ENCODE measurements around the gene CLDN6. TPM values are rescaled to one million over a fixed set of nuclear protein-coding genes. Genes with fewer than 3 reads are reported as not detected.
A peak's percentile ranks its signal among the peaks of the same experiment; 100 is the strongest.

Gene CLDN6
- total and polyA plus RNA-seq, 9 donors, result 0.09 to 4.6 (median 0.34) TPM; not detected in 1

- no peak for DNase-seq
- WGBS (ENCODE audit: insufficient coverage), result 3% methylated on average over 32 of the region's 43 CpGs
- no peak overlapping the region for H3K27ac ChIP-seq (ENCODE audit: low read length)
- H3K9me3 ChIP-seq (replicated peaks; ENCODE audit: control insufficient read depth, low read depth, low read length), result no peaks in the 10 kb centered on the region
- H3K36me3 ChIP-seq (ENCODE audit: control insufficient read depth, insufficient read depth, low read length), result peaks cover 12% of the 10 kb centered on the region
- peaks cover 30% of the 10 kb centered on the region for H3K4me1 ChIP-seq (ENCODE audit: control insufficient read depth, insufficient read depth, low read length)
- H3K27me3 ChIP-seq (ENCODE audit: control insufficient read depth, insufficient read depth, low read length), result peaks cover 2% of the 10 kb centered on the region
- H3K4me3 ChIP-seq (ENCODE audit: low read length), result peak overlapping the region; percentile 74
Measured at GRCh38 chr16:2979669-2980226, 38.2 kb downstream of the CLDN6 start.

DNA sequence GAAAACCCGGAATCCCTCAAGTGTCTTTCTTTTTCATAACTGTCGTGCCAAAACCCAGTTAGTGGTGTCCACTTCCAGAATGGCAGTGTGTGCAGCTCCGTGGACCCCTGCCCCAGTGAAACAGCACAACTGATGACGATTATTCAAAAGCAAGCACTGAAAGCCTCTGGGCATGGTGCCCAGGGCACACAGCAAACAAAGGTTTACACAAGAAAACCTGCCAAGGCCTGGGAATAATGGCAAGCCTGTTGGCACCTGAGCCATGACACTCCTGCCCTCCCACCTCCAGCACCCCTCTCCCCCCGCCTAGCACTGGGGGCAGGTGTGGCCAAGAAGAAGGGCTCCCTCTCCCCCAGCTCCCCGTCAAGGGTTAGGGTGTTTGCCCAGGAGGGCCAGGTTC is 40.5 kb downstream of the CLDN6 start:
- H3K4me1 ChIP-seq (ENCODE audit: control insufficient read depth, insufficient read depth, low read length), result peaks cover 31% of the 10 kb centered on the region
- no peak overlapping the region for H3K4me3 ChIP-seq (ENCODE audit: low read length)
- no peaks in the 10 kb centered on the region for H3K9me3 ChIP-seq (replicated peaks; ENCODE audit: control insufficient read depth, low read depth, low read length)
- WGBS (ENCODE audit: insufficient coverage), result 88% methylated on average over 4 of the region's 6 CpGs
- no peak overlapping the region for H3K27ac ChIP-seq (ENCODE audit: low read length)
- peaks cover 23% of the 10 kb centered on the region for H3K36me3 ChIP-seq (ENCODE audit: control insufficient read depth, insufficient read depth, low read length)
- no peaks in the 10 kb centered on the region for H3K27me3 ChIP-seq (ENCODE audit: control insufficient read depth, insufficient read depth, low read length)
- no peak for DNase-seq

DNA sequence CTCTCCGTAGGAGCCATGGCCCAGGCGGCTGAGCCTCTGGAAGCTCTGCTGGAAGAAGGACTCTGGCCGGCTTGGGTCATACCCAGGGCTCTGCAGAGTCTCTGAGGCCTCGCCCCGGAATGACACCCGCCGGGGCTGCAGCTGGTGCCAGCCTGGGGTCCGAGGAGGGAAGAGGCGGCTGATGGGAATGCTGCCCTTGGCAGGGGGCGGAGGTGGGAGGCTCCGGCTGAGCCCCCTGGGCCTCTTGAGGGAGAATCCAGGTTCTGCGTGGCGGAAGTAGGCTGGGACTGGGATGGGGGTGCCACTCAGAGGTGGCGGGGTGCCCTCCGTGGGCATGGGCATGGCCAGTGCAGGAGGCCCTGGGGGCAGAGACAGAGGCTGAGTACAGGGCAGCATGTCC is 41.3 kb downstream of the CLDN6 start:
- Histone ChIP-seq H3K4me1 (ENCODE audit: control insufficient read depth, insufficient read depth, low read length) (peaks cover 38% of the 10 kb centered on the region), H3K36me3 (ENCODE audit: control insufficient read depth, insufficient read depth, low read length) (peaks cover 24% of the 10 kb centered on the region), H3K27ac (ENCODE audit: low read length) (no peak overlapping the region), H3K9me3 (replicated peaks; ENCODE audit: control insufficient read depth, low read depth, low read length) (no peaks in the 10 kb centered on the region), H3K27me3 (ENCODE audit: control insufficient read depth, insufficient read depth, low read length) (no peaks in the 10 kb centered on the region), H3K4me3 (ENCODE audit: low read length) (no peak overlapping the region)
- DNase-seq, result no peak
- 92% methylated on average over 13 of the region's 15 CpGs for WGBS (ENCODE audit: insufficient coverage)

- Histone ChIP-seq H3K4me1 (ENCODE audit: control insufficient read depth, insufficient read depth, low read length) (peaks cover 36% of the 10 kb centered on the region), H3K27me3 (ENCODE audit: control insufficient read depth, insufficient read depth, low read length) (no peaks in the 10 kb centered on the region), H3K4me3 (ENCODE audit: low read length) (no peak overlapping the region), H3K9me3 (replicated peaks; ENCODE audit: control insufficient read depth, low read depth, low read length) (no peaks in the 10 kb centered on the region), H3K27ac (ENCODE audit: low read length) (no peak overlapping the region), H3K36me3 (ENCODE audit: control insufficient read depth, insufficient read depth, low read length) (peaks cover 29% of the 10 kb centered on the region)
- 84% methylated on average over 7 of the region's 7 CpGs for WGBS (ENCODE audit: insufficient coverage)
- no peak for DNase-seq
Measured at GRCh38 chr16:2976201-2976600, 41.8 kb downstream of the CLDN6 start.

GRCh38 chr16:2975161-2975795 is 42.7 kb downstream of the CLDN6 start:
- Histone ChIP-seq H3K27me3 (ENCODE audit: control insufficient read depth, insufficient read depth, low read length) (peaks cover 3% of the 10 kb centered on the region), H3K36me3 (ENCODE audit: control insufficient read depth, insufficient read depth, low read length) (peaks cover 29% of the 10 kb centered on the region), H3K27ac (ENCODE audit: low read length) (no peak overlapping the region), H3K9me3 (replicated peaks; ENCODE audit: control insufficient read depth, low read depth, low read length) (no peaks in the 10 kb centered on the region), H3K4me1 (ENCODE audit: control insufficient read depth, insufficient read depth, low read length) (peaks cover 33% of the 10 kb centered on the region), H3K4me3 (ENCODE audit: low read length) (no peak overlapping the region)
- WGBS (ENCODE audit: insufficient coverage), result 90% methylated on average over 28 of the region's 28 CpGs
- no peak for DNase-seq

DNA sequence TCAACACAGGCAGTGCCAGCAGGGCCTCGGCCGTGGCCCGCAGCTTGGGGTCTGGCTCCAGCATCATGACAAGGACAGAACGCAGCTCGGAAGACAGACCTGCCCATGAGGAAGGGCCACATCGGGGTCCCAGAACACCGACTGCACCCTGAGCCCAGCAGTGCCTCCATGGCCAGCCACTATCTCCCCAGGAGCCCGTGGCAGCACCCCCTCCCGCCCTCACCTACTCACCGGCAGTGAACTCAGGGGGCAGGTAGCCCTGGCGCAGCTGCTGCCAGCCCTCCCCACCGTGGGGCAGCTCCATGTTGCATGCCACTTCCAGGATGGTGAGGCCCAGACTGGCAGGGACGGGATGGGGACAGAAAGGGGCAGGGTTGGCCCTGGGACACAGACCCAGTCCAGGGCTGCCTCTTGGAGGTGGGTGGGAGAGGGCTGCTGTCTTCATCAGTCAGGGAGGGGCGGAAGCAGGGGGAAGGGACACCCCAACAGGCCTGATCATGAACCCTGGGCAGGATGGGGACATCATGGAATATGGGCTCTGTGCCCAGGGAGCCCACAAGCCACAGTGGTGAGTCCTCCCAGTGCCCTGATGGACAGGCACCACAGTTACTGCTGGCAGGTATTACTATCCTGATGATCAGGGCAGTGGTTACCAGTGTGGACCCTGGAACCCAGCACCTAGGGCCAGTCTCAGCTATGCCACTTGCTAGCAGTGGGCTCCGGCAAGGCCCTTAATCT is 43.5 kb downstream of the CLDN6 start:
- peaks cover 36% of the 10 kb centered on the region for H3K4me1 ChIP-seq (ENCODE audit: control insufficient read depth, insufficient read depth, low read length)
- H3K4me3 ChIP-seq (ENCODE audit: low read length), result no peak overlapping the region
- peaks cover 3% of the 10 kb centered on the region for H3K27me3 ChIP-seq (ENCODE audit: control insufficient read depth, insufficient read depth, low read length)
- WGBS (ENCODE audit: insufficient coverage), result 93% methylated on average over 15 of the region's 15 CpGs
- no peaks in the 10 kb centered on the region for H3K9me3 ChIP-seq (replicated peaks; ENCODE audit: control insufficient read depth, low read depth, low read length)
- H3K36me3 ChIP-seq (ENCODE audit: control insufficient read depth, insufficient read depth, low read length), result peaks cover 29% of the 10 kb centered on the region
- H3K27ac ChIP-seq (ENCODE audit: low read length), result no peak overlapping the region
- no peak for DNase-seq

GRCh38 chr16:2973605-2974318 is 44.2 kb downstream of the CLDN6 start:
- peaks cover 4% of the 10 kb centered on the region for H3K27me3 ChIP-seq (ENCODE audit: control insufficient read depth, insufficient read depth, low read length)
- no peak overlapping the region for H3K27ac ChIP-seq (ENCODE audit: low read length)
- DNase-seq, result no peak
- no peaks in the 10 kb centered on the region for H3K9me3 ChIP-seq (replicated peaks; ENCODE audit: control insufficient read depth, low read depth, low read length)
- peaks cover 34% of the 10 kb centered on the region for H3K4me1 ChIP-seq (ENCODE audit: control insufficient read depth, insufficient read depth, low read length)
- H3K36me3 ChIP-seq (ENCODE audit: control insufficient read depth, insufficient read depth, low read length), result peaks cover 29% of the 10 kb centered on the region
- WGBS (ENCODE audit: insufficient coverage), result 79% methylated on average over 15 of the region's 17 CpGs
- no peak overlapping the region for H3K4me3 ChIP-seq (ENCODE audit: low read length)

GRCh38 chr16:2973093-2973492 is 44.9 kb downstream of the CLDN6 start:
- Histone ChIP-seq H3K36me3 (ENCODE audit: control insufficient read depth, insufficient read depth, low read length) (peaks cover 29% of the 10 kb centered on the region), H3K4me3 (ENCODE audit: low read length) (no peak overlapping the region), H3K27ac (ENCODE audit: low read length) (no peak overlapping the region), H3K27me3 (ENCODE audit: control insufficient read depth, insufficient read depth, low read length) (peaks cover 11% of the 10 kb centered on the region), H3K4me1 (ENCODE audit: control insufficient read depth, insufficient read depth, low read length) (peaks cover 40% of the 10 kb centered on the region), H3K9me3 (replicated peaks; ENCODE audit: control insufficient read depth, low read depth, low read length) (no peaks in the 10 kb centered on the region)
- DNase-seq, result no peak
- 48% methylated on average over 3 of the region's 5 CpGs for WGBS (ENCODE audit: insufficient coverage)

DNA sequence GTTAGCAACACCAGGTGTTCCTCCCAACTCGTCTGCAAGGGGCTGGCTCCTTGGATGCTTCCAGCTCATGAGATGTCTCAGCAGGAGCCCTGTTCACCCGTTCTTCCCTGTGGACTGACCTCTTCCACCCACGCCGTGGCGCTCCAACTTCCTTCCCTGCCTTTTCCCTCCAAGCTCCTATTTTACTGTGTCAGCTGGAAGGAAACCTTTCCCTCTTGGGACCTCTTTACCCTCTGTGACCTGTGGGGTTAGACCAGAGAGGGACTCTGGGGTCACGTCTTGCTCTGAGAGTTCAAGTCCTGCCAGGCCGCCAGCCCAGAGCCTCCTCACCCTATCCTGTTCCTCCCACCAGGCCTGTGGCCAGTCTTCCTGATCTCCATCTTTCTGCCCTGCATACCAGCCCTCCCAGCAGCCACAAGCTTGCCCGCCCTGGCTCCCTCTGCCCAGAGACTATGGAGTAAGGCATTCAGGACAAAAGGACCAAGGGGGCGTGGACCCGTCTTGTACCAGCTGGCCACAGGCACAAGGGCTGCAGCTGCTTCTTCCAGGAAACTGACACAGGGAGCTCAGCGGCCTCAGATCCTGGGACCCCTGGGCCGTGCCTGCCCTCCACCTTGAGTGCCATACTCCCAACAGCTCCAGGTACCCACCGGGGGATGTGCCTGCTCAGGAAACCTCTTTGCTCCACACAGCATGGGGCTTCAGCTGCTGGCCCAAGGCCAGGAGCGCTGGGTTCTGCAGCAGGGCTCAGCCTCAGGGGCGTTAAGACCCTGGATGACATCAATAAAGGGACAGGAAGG is 45.8 kb downstream of the CLDN6 start:
- Histone ChIP-seq H3K9me3 (replicated peaks; ENCODE audit: control insufficient read depth, low read depth, low read length) (no peaks in the 10 kb centered on the region), H3K4me1 (ENCODE audit: control insufficient read depth, insufficient read depth, low read length) (peaks cover 46% of the 10 kb centered on the region), H3K27me3 (ENCODE audit: control insufficient read depth, insufficient read depth, low read length) (peaks cover 20% of the 10 kb centered on the region), H3K4me3 (ENCODE audit: low read length) (no peak overlapping the region), H3K27ac (ENCODE audit: low read length) (no peak overlapping the region), H3K36me3 (ENCODE audit: control insufficient read depth, insufficient read depth, low read length) (peaks cover 29% of the 10 kb centered on the region)
- no peak for DNase-seq
- WGBS (ENCODE audit: insufficient coverage), result 67% methylated on average over 13 of the region's 15 CpGs
